GM12878 (cell line): ENCODE data around the gene HPD. TPM values are rescaled to one million over a fixed set of nuclear protein-coding genes. Genes with fewer than 3 reads are reported as not detected.

ENCODE experiments used
- DPF2 ChIP-seq: fragments of 450-650 bp; IDR thresholded peaks from 2 replicates; pipeline ENCODE4 v1.6.1; 2017; ENCODE audit warnings: mild to moderate bottlenecking
- IRF4 ChIP-seq: IDR thresholded peaks from 2 replicates; pipeline ENCODE4 v1.6.1; 2011; ENCODE audit warnings: low read depth, low read length
- JUNB ChIP-seq: IDR thresholded peaks from 2 replicates; pipeline ENCODE4 v1.6.1; 2016; ENCODE audit warnings: antibody characterized with exemption, mild to moderate bottlenecking
- KLF5 ChIP-seq: fragments of 450-650 bp; IDR thresholded peaks from 2 replicates; pipeline ENCODE4 v1.6.1; 2014; ENCODE audit warnings: mild to moderate bottlenecking; ENCODE audit not compliant: partially characterized antibody
- NRF1 ChIP-seq: conservative IDR thresholded peaks from 2 replicates; pipeline ENCODE4 v1.6.1; 2011; ENCODE audit warnings: mild to moderate bottlenecking, low read depth, low read length, improper control_type of control experiment
- PAX5 ChIP-seq: IDR thresholded peaks from 2 replicates; pipeline ENCODE4 v1.6.1; 2011; ENCODE audit warnings: low read depth, low read length, borderline replicate concordance
- POU2F2 ChIP-seq: IDR thresholded peaks from 3 replicates; pipeline ENCODE4 v1.6.1; 2011; ENCODE audit warnings: low read depth, mild to moderate bottlenecking, low read length, borderline replicate concordance
- RCOR1 ChIP-seq: conservative IDR thresholded peaks from 2 replicates; pipeline ENCODE4 v1.6.1; 2012; ENCODE audit warnings: low read depth, low read length, improper control_type of control experiment
- SMARCA5 ChIP-seq: fragments of 450-650 bp; IDR thresholded peaks from 2 replicates; pipeline ENCODE4 v1.6.1; 2017; ENCODE audit warnings: mild to moderate bottlenecking
- SP1 ChIP-seq: IDR thresholded peaks from one replicate; pipeline ENCODE4 v1.6.1; 2011; ENCODE audit warnings: low read depth, low read length
- SPI1 ChIP-seq: IDR thresholded peaks from 2 replicates; pipeline ENCODE4 v1.6.1; 2011; ENCODE audit warnings: low read depth, mild to moderate bottlenecking, low read length, moderate library complexity, borderline replicate concordance; ENCODE audit not compliant: insufficient read depth
- SREBF2 ChIP-seq: IDR thresholded peaks from 2 replicates; pipeline ENCODE4 v1.6.1; 2012; ENCODE audit warnings: mild to moderate bottlenecking, low read length
- WRNIP1 ChIP-seq: IDR thresholded peaks from 2 replicates; pipeline ENCODE4 v1.6.1; 2011; ENCODE audit warnings: low read depth, low read length, improper control_type of control experiment, borderline replicate concordance
- ZNF207 ChIP-seq: fragments of 450-650 bp; IDR thresholded peaks from 2 replicates; pipeline ENCODE4 v1.6.1; 2014; ENCODE audit warnings: antibody characterized with exemption, mild to moderate bottlenecking, borderline replicate concordance
- ZSCAN29 ChIP-seq: fragments of 450-650 bp; IDR thresholded peaks from 2 replicates; pipeline ENCODE4 v1.6.1; 2017; ENCODE audit warnings: mild to moderate bottlenecking, moderate library complexity
- polyA plus RNA-seq, 11 experiments: library from polyadenylated mRNA; depleted of rRNA in 4 of 11; unstranded in 6 of 11; stranded (reverse) in 5 of 11; fragments of >200 nt; fragmentation: Nextera tagmentation in 4 of 11; fragmentation: Illumina TruSeq in 1 of 11; extraction: Ambion mirVana in 4 of 11; extraction: Trizol in 1 of 11; gene quantifications; 1 replicate in 1 of 11; 2 replicates in 10 of 11; pipeline versions ENCODE4 v1.2.1 to v1.2.3, GENCODE V29; 2011 to 2016; ENCODE audit warnings: inconsistent platforms in 2 of 11, missing spikeins in 2 of 11, low read depth in 1 of 11
- total RNA-seq, 4 experiments: library from RNA; depleted of rRNA in 3 of 4; stranded (reverse); fragments of >200 nt in 3 of 4; fragmentation: Illumina TruSeq in 1 of 4; extraction: Trizol in 1 of 4; gene quantifications; 2 replicates each; pipeline versions ENCODE4 v1.2.1 to v1.2.3, GENCODE V29; 2013 to 2021
- TF ChIP-seq, protein P1 (sequence below): fragments of 450-650 bp; conservative IDR thresholded peaks from 2 replicates; pipeline ENCODE4 v1.6.1; 2017; ENCODE audit warnings: mild to moderate bottlenecking, moderate library complexity
- TF ChIP-seq, protein P2 (sequence below): fragments of 450-650 bp; IDR thresholded peaks from 2 replicates; pipeline ENCODE4 v1.6.1; 2018; ENCODE audit warnings: borderline replicate concordance, mild to moderate bottlenecking; ENCODE audit not compliant: partially characterized antibody
- TF ChIP-seq, protein P3 (sequence below): fragments of 450-650 bp; IDR thresholded peaks from 2 replicates; pipeline ENCODE4 v1.6.1; 2017; ENCODE audit warnings: mild to moderate bottlenecking, moderate library complexity
- TF ChIP-seq, protein P4 (sequence below): IDR thresholded peaks from 2 replicates; pipeline ENCODE4 v1.6.1; 2011; ENCODE audit warnings: borderline replicate concordance, low read depth, mild to moderate bottlenecking, moderate library complexity, mixed read lengths, low read length; ENCODE audit not compliant: insufficient read depth; ENCODE audit errors: extremely low read length
- TF ChIP-seq, protein P5 (sequence below): fragments of 450-650 bp; IDR thresholded peaks from 2 replicates; pipeline ENCODE4 v1.6.1; 2014; ENCODE audit warnings: mild to moderate bottlenecking

Gene HPD
- total and polyA plus RNA-seq, 10 of the 15 experiments (the other 5 are each of a cell fraction or from before 2014, with no cell fraction given) = 0.04 to 0.69 (median 0.28) TPM; not detected in 7

DNA sequence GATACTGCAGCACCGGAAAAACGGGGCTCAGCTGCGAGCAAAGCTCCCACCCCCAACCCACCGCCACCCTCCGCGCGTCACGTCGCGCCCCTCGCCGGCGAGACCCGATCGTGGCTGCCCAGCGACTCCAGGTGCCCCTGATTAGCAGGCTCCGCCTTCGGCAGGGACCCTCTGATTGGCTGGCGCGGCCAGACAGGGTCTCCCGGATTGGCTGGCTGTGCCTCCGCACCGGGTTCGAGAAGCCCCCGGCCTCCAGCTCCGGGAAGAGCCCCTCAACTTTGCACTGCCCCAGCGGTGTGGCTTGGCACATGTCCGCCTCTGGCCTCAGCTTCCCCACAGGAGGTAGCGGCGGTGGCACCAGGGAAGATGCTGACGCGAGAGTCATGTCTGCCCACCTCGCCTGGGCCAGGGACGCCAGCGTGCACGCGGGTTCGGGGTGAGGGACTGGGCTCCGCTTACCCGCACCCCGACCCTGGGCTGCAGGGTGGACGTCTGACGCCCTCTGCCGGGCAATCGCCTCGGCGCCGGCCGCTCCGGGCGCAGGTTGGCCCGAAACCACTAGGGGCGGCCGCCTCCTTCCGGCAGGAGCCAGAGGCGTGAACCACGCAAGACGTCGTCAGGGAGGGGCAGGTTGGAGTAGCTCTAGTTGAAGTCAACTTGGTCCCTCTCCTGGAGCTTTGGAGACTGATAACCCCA, 64.7 kb downstream of the HPD start (continued):
- TF ChIP-seq, protein P1, sequence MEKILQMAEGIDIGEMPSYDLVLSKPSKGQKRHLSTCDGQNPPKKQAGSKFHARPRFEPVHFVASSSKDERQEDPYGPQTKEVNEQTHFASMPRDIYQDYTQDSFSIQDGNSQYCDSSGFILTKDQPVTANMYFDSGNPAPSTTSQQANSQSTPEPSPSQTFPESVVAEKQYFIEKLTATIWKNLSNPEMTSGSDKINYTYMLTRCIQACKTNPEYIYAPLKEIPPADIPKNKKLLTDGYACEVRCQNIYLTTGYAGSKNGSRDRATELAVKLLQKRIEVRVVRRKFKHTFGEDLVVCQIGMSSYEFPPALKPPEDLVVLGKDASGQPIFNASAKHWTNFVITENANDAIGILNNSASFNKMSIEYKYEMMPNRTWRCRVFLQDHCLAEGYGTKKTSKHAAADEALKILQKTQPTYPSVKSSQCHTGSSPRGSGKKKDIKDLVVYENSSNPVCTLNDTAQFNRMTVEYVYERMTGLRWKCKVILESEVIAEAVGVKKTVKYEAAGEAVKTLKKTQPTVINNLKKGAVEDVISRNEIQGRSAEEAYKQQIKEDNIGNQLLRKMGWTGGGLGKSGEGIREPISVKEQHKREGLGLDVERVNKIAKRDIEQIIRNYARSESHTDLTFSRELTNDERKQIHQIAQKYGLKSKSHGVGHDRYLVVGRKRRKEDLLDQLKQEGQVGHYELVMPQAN = peak; percentile 95
- TF ChIP-seq ZNF207 (peak; percentile 87; the same call in 1 of the 2 replicates), SP1 (peak; percentile 43), KLF5 (peak; percentile 68), DPF2 (peak; percentile 77), JUNB (no peak), IRF4 (peak; percentile 99), POU2F2 (peak; percentile 75; the same call in 1 of the 3 replicates), SREBF2 (no peak), WRNIP1 (no peak), SPI1 (no peak), PAX5 (peak; percentile 87; the same call in 1 of the 2 replicates), RCOR1 (no peak), ZSCAN29 (peak; percentile 63; the same call in 1 of the 2 replicates), NRF1 (no peak), SMARCA5 (peak; percentile 99)
- TF ChIP-seq, protein P2, sequence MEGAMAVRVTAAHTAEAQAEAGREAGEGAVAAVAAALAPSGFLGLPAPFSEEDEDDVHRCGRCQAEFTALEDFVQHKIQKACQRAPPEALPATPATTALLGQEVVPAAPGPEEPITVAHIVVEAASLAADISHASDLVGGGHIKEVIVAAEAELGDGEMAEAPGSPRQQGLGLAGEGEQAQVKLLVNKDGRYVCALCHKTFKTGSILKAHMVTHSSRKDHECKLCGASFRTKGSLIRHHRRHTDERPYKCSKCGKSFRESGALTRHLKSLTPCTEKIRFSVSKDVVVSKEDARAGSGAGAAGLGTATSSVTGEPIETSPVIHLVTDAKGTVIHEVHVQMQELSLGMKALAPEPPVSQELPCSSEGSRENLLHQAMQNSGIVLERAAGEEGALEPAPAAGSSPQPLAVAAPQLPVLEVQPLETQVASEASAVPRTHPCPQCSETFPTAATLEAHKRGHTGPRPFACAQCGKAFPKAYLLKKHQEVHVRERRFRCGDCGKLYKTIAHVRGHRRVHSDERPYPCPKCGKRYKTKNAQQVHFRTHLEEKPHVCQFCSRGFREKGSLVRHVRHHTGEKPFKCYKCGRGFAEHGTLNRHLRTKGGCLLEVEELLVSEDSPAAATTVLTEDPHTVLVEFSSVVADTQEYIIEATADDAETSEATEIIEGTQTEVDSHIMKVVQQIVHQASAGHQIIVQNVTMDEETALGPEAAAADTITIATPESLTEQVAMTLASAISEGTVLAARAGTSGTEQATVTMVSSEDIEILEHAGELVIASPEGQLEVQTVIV = peak; percentile 11
- TF ChIP-seq, protein P3, sequence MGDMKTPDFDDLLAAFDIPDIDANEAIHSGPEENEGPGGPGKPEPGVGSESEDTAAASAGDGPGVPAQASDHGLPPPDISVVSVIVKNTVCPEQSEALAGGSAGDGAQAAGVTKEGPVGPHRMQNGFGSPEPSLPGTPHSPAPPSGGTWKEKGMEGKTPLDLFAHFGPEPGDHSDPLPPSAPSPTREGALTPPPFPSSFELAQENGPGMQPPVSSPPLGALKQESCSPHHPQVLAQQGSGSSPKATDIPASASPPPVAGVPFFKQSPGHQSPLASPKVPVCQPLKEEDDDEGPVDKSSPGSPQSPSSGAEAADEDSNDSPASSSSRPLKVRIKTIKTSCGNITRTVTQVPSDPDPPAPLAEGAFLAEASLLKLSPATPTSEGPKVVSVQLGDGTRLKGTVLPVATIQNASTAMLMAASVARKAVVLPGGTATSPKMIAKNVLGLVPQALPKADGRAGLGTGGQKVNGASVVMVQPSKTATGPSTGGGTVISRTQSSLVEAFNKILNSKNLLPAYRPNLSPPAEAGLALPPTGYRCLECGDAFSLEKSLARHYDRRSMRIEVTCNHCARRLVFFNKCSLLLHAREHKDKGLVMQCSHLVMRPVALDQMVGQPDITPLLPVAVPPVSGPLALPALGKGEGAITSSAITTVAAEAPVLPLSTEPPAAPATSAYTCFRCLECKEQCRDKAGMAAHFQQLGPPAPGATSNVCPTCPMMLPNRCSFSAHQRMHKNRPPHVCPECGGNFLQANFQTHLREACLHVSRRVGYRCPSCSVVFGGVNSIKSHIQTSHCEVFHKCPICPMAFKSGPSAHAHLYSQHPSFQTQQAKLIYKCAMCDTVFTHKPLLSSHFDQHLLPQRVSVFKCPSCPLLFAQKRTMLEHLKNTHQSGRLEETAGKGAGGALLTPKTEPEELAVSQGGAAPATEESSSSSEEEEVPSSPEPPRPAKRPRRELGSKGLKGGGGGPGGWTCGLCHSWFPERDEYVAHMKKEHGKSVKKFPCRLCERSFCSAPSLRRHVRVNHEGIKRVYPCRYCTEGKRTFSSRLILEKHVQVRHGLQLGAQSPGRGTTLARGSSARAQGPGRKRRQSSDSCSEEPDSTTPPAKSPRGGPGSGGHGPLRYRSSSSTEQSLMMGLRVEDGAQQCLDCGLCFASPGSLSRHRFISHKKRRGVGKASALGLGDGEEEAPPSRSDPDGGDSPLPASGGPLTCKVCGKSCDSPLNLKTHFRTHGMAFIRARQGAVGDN = peak; percentile 94
- TF ChIP-seq, protein P4, sequence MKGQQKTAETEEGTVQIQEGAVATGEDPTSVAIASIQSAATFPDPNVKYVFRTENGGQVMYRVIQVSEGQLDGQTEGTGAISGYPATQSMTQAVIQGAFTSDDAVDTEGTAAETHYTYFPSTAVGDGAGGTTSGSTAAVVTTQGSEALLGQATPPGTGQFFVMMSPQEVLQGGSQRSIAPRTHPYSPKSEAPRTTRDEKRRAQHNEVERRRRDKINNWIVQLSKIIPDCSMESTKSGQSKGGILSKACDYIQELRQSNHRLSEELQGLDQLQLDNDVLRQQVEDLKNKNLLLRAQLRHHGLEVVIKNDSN = no peak
- TF ChIP-seq, protein P5, sequence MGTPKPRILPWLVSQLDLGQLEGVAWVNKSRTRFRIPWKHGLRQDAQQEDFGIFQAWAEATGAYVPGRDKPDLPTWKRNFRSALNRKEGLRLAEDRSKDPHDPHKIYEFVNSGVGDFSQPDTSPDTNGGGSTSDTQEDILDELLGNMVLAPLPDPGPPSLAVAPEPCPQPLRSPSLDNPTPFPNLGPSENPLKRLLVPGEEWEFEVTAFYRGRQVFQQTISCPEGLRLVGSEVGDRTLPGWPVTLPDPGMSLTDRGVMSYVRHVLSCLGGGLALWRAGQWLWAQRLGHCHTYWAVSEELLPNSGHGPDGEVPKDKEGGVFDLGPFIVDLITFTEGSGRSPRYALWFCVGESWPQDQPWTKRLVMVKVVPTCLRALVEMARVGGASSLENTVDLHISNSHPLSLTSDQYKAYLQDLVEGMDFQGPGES = peak; percentile 47; the same call in 1 of the 2 replicates
